Measurements from ENCODE around the gene DOCK9. TPM values are rescaled to one million over a fixed set of nuclear protein-coding genes. Genes with fewer than 3 reads are reported as not detected.
"Not testable (repeated sequence)": the region's sequence is repeated elsewhere in the genome, so short reads cannot be mapped to it uniquely, and the experiment has no call there.

Gene DOCK9
- total and polyA plus RNA-seq, 7 donors = 13.8 to 39.5 (median 19.9) TPM

DNA sequence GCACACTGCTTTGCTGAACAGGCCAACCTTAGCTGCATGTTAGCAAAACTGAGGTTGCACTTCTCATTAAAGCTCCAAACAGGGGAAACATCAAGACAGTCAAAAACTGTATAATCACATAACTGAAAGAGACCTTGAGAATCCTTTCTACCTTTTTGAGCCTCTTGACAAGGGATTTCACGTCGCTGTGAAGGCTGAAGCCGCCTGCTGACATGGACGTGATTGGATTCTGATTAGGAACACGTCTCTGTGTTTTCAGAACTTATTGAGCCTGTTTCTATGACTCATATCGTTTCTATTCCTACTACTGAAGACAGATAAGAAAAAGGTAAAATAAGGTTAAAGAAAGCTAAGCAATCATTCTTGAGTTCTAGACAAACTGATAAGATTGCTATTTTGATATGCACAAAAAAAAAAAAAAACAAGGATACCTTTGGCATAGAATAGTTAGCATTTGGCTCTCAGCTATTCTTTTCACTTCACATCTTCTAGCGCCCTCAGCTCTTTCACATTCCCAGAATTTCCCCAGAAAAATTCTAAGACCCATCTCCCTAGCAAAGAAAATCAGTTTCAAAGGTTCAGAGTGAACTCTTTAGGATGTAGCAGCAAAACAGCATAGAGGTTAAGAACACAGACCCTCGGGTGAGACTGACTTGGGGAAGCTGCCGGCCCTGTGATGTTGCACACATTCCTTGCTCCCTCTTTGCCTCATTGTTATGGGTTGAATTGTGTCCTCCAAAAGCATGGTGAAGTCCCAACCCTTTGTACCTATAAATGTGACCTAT lies 81.6 kb downstream of the DOCK9 start:
- Histone ChIP-seq H3K4me3 (no peak overlapping the region), H3K27ac (no peak overlapping the region), H3K4me1 (no peaks in the 10 kb centered on the region), H3K36me3 (ENCODE audit: insufficient read depth in 1 of 2, low read depth in 1 of 2) (peaks cover 0 to 17% of the 10 kb centered on the region in 2 donors), H3K27me3 (ENCODE audit: insufficient read depth in 3 of 3, low read length in 2 of 3) (no peaks in the 10 kb centered on the region), H3K9me3 (no peaks in the 10 kb centered on the region)
- intact Hi-C loops (cut with DNase I) = no loop called here
- no peak for TF ChIP-seq CTCF (IDR thresholded peaks at IDR 0.05)
- ATAC-seq (no peak), DNase-seq (no peak)
- WGBS, 3 donors = 85 to 87% (median 87%) methylated on average over 9 of the region's 9 CpGs

GRCh38 chr13:98894814-98895213 lies 83.0 kb downstream of the DOCK9 start:
- H3K9me3 ChIP-seq; H3K36me3 ChIP-seq (ENCODE audit: insufficient read depth in 1 of 2, low read depth in 1 of 2); H3K4me1 ChIP-seq; H3K27ac ChIP-seq; H3K27me3 ChIP-seq (ENCODE audit: insufficient read depth in 3 of 3, low read length in 2 of 3); H3K4me3 ChIP-seq; ATAC-seq; intact Hi-C loops (cut with DNase I); DNase-seq: not testable (repeated sequence)
- 92 to 97% (median 97%) methylated on average over 8 of the region's 8 CpGs for WGBS, 3 donors

GRCh38 chr13:98893371-98893770 lies 84.5 kb downstream of the DOCK9 start:
- intact Hi-C loops (cut with DNase I) = no loop called here
- ATAC-seq (no peak), DNase-seq (no peak)
- H3K9me3 ChIP-seq = no peaks in the 10 kb centered on the region
- no peak overlapping the region for H3K27ac ChIP-seq
- TF ChIP-seq CTCF (IDR thresholded peaks at IDR 0.05) = no peak
- peaks cover 0 to 10% of the 10 kb centered on the region in 2 donors for H3K36me3 ChIP-seq (ENCODE audit: insufficient read depth in 1 of 2, low read depth in 1 of 2)
- WGBS, 3 donors = 39 to 54% (median 44%) methylated on average over 5 of the region's 5 CpGs
- peaks cover 6% of the 10 kb centered on the region for H3K4me1 ChIP-seq
- no peaks in the 10 kb centered on the region for H3K27me3 ChIP-seq (ENCODE audit: insufficient read depth in 3 of 3, low read length in 2 of 3)
- H3K4me3 ChIP-seq = no peak overlapping the region

DNA sequence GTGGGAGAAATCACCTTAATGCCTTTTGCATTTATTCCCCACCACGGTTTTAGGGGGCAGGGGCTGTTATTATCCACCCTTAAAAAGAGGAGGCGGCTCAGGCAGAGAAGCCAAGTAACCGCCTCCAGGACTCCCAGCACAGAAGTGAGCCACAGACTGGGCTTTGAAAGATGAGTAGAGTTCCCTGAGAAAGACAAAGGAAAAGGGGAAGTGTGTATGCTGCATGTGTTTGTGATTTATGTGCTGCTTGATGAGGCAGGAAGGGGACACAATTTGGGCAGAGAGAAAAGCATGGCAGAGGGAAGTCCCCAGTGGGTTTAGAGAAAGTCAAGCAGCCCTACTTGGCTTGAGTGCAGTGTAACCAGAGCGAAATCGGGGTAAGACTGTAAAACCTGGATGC lies 85.0 kb downstream of the DOCK9 start:
- H3K36me3 ChIP-seq (ENCODE audit: insufficient read depth in 1 of 2, low read depth in 1 of 2) = peaks cover 0 to 11% of the 10 kb centered on the region in 2 donors
- intact Hi-C loops (cut with DNase I) = no loop called here

DNA sequence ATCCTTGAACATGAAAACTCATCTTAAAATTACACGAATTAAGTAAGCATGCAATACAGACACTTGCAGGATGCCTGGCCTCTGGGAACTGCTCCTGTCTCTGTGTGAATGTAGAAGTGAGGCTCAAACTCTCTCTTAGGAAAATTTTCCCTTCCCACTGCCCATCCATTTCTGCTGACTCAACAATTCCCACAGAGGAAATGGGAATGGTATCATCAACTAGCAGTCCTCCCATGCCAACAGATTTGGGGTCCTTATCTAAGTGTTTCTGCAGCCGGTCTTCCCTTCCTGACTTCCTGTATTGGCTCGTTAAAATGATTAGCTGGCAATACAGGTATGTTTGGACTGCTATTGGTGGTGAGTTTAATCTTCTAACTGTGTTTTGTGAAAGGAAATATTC lies 85.8 kb downstream of the DOCK9 start:
- intact Hi-C loops (cut with DNase I) = no loop called here
- Histone ChIP-seq H3K4me1 (peaks cover 6% of the 10 kb centered on the region), H3K27me3 (ENCODE audit: insufficient read depth in 3 of 3, low read length in 2 of 3) (no peaks in the 10 kb centered on the region), H3K27ac (no peak overlapping the region), H3K4me3 (no peak overlapping the region), H3K36me3 (ENCODE audit: insufficient read depth in 1 of 2, low read depth in 1 of 2) (peaks cover 0 to 11% of the 10 kb centered on the region in 2 donors), H3K9me3 (no peaks in the 10 kb centered on the region)
- no peak for ATAC-seq
- no peak for TF ChIP-seq CTCF (IDR thresholded peaks at IDR 0.05)
- no peak for DNase-seq
- WGBS, 3 donors = 63 to 69% (median 68%) methylated on average over 3 of the region's 3 CpGs

More for the DNA sequence above, 85.0 kb downstream of the DOCK9 start:
- WGBS, 3 donors = 49 to 56% (median 50%) methylated on average over 5 of the region's 5 CpGs
- Histone ChIP-seq H3K4me3 (no peak overlapping the region), H3K4me1 (peaks cover 6% of the 10 kb centered on the region), H3K27ac (no peak overlapping the region), H3K9me3 (no peaks in the 10 kb centered on the region), H3K27me3 (ENCODE audit: insufficient read depth in 3 of 3, low read length in 2 of 3) (no peaks in the 10 kb centered on the region)
- no peak for DNase-seq
- no peak for TF ChIP-seq CTCF (IDR thresholded peaks at IDR 0.05)
- ATAC-seq = no peak
